Prostate gland (tissue), 2 donors: ENCODE data around the gene NARS2. TPM values are rescaled to one million over a fixed set of nuclear protein-coding genes. Genes with fewer than 3 reads are reported as not detected.

Experiments
- DNase-seq: peaks from one replicate; pipeline ENCODE4 v3.0.0-alpha.2; 2019; ENCODE audit warnings: low spot score
- H3K27ac ChIP-seq, 2 donors: fragments of 200-600 bp; sonication (generic); 2 replicates each; pipeline ENCODE4 v1.5.1; 2017 to 2019
- H3K27me3 ChIP-seq: fragments of 200-600 bp; sonication (generic); replicated peaks from 2 replicates; pipeline ENCODE4 v1.5.1; 2019; ENCODE audit not compliant: insufficient read depth
- H3K36me3 ChIP-seq, 2 donors: fragments of 200-600 bp; sonication (generic); 1 replicate in 1 of 2; 2 replicates in 1 of 2; pipeline versions ENCODE4 v1.5.1 to v1.8.1; 2017 to 2019
- H3K4me1 ChIP-seq: fragments of 200-600 bp; sonication (generic); replicated peaks from 2 replicates; pipeline ENCODE4 v1.5.1; 2019
- H3K4me3 ChIP-seq, 2 donors: fragments of 200-600 bp; sonication (generic); 2 replicates each; pipeline ENCODE4 v1.5.1; 2017 to 2019
- H3K9me3 ChIP-seq: fragments of 200-600 bp; sonication (generic); 2 replicates; pipeline ENCODE4 v1.5.1; 2017
- POLR2A ChIP-seq: fragments of 450-650 bp; IDR thresholded peaks from one replicate; pipeline ENCODE4 v1.6.1; 2016; ENCODE audit warnings: antibody characterized with exemption, mild to moderate bottlenecking
- POLR2AphosphoS5 ChIP-seq: sonication (generic); formaldehyde crosslinking; IDR thresholded peaks from one replicate; pipeline ENCODE4 v1.6.1; 2017; ENCODE audit warnings: antibody characterized with exemption
- WGBS: methylation state at CpG from one replicate; pipeline ENCODE4 v1.1.5; 2018; 5-methylcytosine and 5-hydroxymethylcytosine counted together
- intact Hi-C: fragments of 100-400 bp; cut with DNase I; formaldehyde crosslinking; loops from one replicate; pipeline ENCODE4 v1.14.2; 2022
- total RNA-seq, 2 donors: library from RNA; depleted of rRNA; stranded (reverse); fragments of >200 nt; gene quantifications; one replicate each; pipeline ENCODE4 v1.1.0, GENCODE V29; 2016
- TF ChIP-seq, protein P1 (sequence below), 4 experiments: fragments of 200-600 bp in 2 of 4; fragments of 450-650 bp in 2 of 4; sonication (generic) in 2 of 4; IDR thresholded peaks; 1 replicate in 3 of 4; 2 replicates in 1 of 4; pipeline ENCODE4 v1.5.1; 2016 to 2019; ENCODE audit warnings: antibody characterized with exemption in 4 of 4, mild to moderate bottlenecking in 2 of 4, moderate library complexity in 2 of 4

The NARS2 gene
- total RNA-seq, 2 donors from 2014 or later, result 21.8 to 25.2 TPM

DNA sequence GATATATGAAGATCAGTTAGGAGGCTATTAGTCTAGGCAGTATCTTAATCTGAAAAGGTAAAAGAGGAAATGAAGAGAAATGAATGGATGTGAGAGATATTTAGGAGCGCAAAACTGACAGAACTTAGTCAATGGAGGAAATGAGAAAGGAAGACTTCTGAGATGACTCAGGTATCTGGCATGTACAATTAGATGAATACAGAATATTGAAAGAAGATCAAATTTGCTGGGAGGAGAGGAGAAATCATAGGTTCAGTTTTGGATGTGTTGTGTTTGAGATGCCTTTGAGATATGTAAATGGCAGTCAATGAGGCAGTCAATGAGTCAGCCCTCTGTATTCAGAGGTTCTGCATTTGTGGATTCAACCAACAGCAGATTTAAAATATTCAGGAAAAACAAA, 114.2 kb downstream of the NARS2 start:
- Histone ChIP-seq H3K36me3 (no peaks in the 10 kb centered on the region), H3K27me3 (no peaks in the 10 kb centered on the region), H3K4me3 (no peak overlapping the region), H3K4me1 (no peaks in the 10 kb centered on the region), H3K9me3 (no peaks in the 10 kb centered on the region), H3K27ac (no peak overlapping the region)
- intact Hi-C loops, result no loop called here
- DNase-seq, result no peak
- 100% methylated on average over 1 of the region's 1 CpG for WGBS
- TF ChIP-seq POLR2A (no peak), POLR2AphosphoS5 (no peak)
- TF ChIP-seq, protein P1, sequence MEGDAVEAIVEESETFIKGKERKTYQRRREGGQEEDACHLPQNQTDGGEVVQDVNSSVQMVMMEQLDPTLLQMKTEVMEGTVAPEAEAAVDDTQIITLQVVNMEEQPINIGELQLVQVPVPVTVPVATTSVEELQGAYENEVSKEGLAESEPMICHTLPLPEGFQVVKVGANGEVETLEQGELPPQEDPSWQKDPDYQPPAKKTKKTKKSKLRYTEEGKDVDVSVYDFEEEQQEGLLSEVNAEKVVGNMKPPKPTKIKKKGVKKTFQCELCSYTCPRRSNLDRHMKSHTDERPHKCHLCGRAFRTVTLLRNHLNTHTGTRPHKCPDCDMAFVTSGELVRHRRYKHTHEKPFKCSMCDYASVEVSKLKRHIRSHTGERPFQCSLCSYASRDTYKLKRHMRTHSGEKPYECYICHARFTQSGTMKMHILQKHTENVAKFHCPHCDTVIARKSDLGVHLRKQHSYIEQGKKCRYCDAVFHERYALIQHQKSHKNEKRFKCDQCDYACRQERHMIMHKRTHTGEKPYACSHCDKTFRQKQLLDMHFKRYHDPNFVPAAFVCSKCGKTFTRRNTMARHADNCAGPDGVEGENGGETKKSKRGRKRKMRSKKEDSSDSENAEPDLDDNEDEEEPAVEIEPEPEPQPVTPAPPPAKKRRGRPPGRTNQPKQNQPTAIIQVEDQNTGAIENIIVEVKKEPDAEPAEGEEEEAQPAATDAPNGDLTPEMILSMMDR (IDR thresholded peaks at IDR 0.05), result no peak

DNA sequence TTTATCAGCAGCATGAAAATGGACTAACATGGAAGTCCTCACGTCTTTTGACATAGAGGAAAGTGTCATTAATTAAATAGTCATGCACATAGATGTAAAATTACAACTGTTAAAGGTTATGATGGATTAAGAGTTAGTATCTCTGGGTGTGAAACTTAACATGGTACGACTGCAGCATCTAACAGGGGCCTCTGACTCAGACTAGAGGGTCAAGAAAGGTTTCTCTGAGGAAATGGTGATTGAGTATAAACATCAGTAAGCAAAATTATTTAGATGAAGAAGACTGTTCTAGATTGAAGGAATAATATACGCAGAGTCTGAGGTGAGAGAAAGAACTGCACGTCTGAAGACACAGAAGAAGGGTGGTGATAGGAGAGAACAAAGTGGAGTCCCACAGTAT, 114.9 kb downstream of the NARS2 start:
- Histone ChIP-seq H3K4me1 (no peaks in the 10 kb centered on the region), H3K27ac (no peak overlapping the region), H3K4me3 (no peak overlapping the region), H3K27me3 (no peaks in the 10 kb centered on the region), H3K36me3 (no peaks in the 10 kb centered on the region), H3K9me3 (no peaks in the 10 kb centered on the region)
- no peak for DNase-seq
- TF ChIP-seq, protein P1 (IDR thresholded peaks at IDR 0.05), result no peak
- TF ChIP-seq POLR2AphosphoS5 (no peak), POLR2A (no peak)
- 95% methylated on average over 4 of the region's 4 CpGs for WGBS
- intact Hi-C loops, result no loop called here

DNA sequence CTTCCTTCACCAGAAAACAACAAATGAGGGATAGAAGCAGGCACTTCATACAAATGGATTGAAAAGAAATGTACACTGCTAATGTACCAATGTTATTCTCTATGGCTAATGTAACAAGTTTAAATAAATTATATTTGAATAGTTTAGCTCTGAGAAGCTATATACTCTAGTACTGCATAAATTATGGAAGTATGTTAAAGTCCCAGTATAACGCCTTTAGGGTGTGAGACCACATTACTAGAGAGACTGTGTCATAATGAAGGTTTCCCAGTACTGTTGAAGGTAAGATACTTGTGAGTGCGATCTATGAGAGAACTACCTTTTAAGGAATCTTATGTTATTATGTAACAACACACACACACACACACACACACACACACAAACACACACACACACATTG, 117.2 kb downstream of the NARS2 start:
- WGBS, result 67% methylated on average over 2 of the region's 2 CpGs

DNA sequence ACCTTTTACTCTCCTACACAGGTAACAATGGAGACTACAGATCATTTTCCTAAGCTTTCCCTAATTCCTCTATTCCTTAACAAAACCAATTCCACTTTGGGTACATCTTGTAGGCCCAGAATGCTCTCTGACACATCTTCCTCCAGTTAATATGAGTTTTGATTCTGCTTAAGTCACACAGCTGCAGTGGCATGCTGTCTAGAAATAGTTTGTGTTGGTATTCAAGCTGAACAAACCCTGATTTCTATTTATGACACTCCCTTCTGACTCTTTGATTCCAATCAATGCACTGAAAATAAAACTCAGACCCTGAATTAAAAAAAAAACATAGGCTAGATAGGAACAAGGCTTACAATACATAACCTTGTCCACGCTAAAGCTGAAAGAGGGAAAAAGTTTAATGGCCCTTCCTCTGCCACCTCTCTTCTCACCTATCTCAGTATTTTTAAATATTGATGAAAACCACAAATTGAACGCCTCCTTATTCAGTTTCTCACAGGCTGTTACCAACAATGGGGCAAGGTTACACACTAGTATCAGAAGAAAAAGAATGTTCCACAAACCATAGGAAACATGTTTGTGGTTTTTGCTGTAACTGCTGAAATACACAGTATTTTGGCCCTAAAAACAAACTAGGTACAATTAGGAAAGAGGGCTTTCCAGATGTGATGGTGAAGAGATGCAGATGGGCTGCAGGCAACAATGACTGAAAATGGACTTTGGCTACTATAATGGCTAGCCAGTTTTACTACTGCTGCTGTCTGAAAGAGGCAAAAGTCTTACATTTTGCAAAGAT, 121.3 kb downstream of the NARS2 start:
- intact Hi-C loops, result no loop called here
- Histone ChIP-seq H3K4me3 (no peak overlapping the region), H3K27ac (no peak overlapping the region), H3K9me3 (no peaks in the 10 kb centered on the region), H3K4me1 (no peaks in the 10 kb centered on the region), H3K27me3 (no peaks in the 10 kb centered on the region), H3K36me3 (no peaks in the 10 kb centered on the region)
- no peak for TF ChIP-seq POLR2AphosphoS5
- TF ChIP-seq POLR2A, result no peak
- TF ChIP-seq, protein P1 (IDR thresholded peaks at IDR 0.05), result no peak
- WGBS, result 87% methylated on average over 2 of the region's 2 CpGs
- no peak for DNase-seq

More for the DNA sequence above, 117.2 kb downstream of the NARS2 start:
- Histone ChIP-seq H3K36me3 (no peaks in the 10 kb centered on the region), H3K4me1 (no peaks in the 10 kb centered on the region), H3K9me3 (no peaks in the 10 kb centered on the region), H3K27ac (no peak overlapping the region), H3K4me3 (no peak overlapping the region), H3K27me3 (no peaks in the 10 kb centered on the region)
- no peak for DNase-seq
- TF ChIP-seq, protein P1 (IDR thresholded peaks at IDR 0.05), result no peak
- TF ChIP-seq POLR2A, result no peak
- no peak for TF ChIP-seq POLR2AphosphoS5
- intact Hi-C loops, result no loop called here
